BLaER1 (cell line): ENCODE measurements around the gene PSMD4.

Experiments
- H3K27ac ChIP-seq: shearing (Covaris generic); formaldehyde crosslinking; 2 replicates; pipeline ENCODE4 v1.8.1; 2022
- H3K27me3 ChIP-seq: shearing (Covaris generic); formaldehyde crosslinking; 2 replicates; pipeline ENCODE4 v1.8.1; 2022
- H3K36me3 ChIP-seq: shearing (Covaris generic); formaldehyde crosslinking; 2 replicates; pipeline ENCODE4 v1.8.1; 2022
- H3K4me1 ChIP-seq: shearing (Covaris generic); formaldehyde crosslinking; 2 replicates; pipeline ENCODE4 v1.8.1; 2022
- H3K4me2 ChIP-seq: shearing (Covaris generic); formaldehyde crosslinking; 2 replicates; pipeline ENCODE4 v1.8.1; 2022
- H3K4me3 ChIP-seq: shearing (Covaris generic); formaldehyde crosslinking; 2 replicates; pipeline ENCODE4 v1.8.1; 2022
- H3K9ac ChIP-seq: shearing (Covaris generic); formaldehyde crosslinking; 2 replicates; pipeline ENCODE4 v1.8.1; 2022
- H3K9me3 ChIP-seq: shearing (Covaris generic); formaldehyde crosslinking; 2 replicates; pipeline ENCODE4 v1.8.1; 2022
- H4K20me1 ChIP-seq: shearing (Covaris generic); formaldehyde crosslinking; 2 replicates; pipeline ENCODE4 v1.8.1; 2022
- Cebpa-rat ChIP-seq: shearing (Covaris generic); IDR thresholded peaks from 2 replicates; pipeline ENCODE4 v1.8.1; 2022

PSMD4 gene

DNA sequence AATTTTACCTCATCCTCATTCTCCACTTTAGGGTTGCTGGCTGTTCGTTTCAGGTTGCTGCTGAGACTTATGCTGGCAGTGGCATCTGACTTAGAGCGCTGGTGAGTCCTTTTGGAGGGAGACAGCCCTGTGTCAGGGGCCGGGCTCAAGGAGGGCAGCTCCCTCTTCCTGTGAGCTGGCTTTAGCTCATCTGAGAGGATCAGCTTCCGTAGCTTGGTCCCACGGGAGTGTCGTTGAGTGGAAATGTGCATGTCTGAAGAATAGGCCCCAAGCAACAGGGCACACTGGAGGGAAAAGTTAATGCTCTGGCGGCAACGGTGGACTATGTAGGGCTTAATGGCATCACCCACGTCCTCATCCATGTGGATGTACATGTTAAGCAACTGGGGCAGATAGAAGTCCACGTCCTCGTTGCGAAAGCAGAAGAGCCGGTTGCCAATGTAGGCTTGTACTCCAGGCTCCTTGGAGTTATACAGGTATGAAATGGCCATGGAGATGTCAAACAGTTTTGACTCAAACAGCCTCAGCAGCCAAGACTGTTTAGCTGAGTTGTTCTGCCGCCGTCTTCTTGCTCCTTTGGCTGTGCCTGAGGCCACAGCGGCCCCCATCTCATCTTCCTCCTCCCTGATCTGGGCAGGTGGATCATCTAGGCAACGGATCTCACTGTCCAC lies 61.2 kb downstream of the PSMD4 start:
- H3K9me3 ChIP-seq = no peaks in the 10 kb centered on the region
- H3K27me3 ChIP-seq = no peaks in the 10 kb centered on the region
- H3K4me2 ChIP-seq = no peak overlapping the region; the same call in 1 of the 2 replicates
- peaks cover 24% of the 10 kb centered on the region for H3K4me1 ChIP-seq
- H3K4me3 ChIP-seq = no peak overlapping the region
- H4K20me1 ChIP-seq = peaks cover 85% of the 10 kb centered on the region
- H3K36me3 ChIP-seq = peaks cover 97% of the 10 kb centered on the region
- no peak overlapping the region for H3K9ac ChIP-seq
- no peak for TF ChIP-seq Cebpa-rat
- no peak overlapping the region for H3K27ac ChIP-seq
